Liver (tissue), 9 donors: ENCODE results near the gene SKAP1. TPM values are rescaled to one million over a fixed set of nuclear protein-coding genes. Genes with fewer than 3 reads are reported as not detected.
A peak's percentile ranks its signal among the peaks of the same experiment; 100 is the strongest.

Experiments used
- DNase-seq: peaks from one replicate; pipeline ENCODE4 v3.0.0-alpha.2; 2017; ENCODE audit warnings: low spot score
- H3K27ac ChIP-seq, 2 donors: one replicate each; pipeline ENCODE4 v1.7.0; 2013; ENCODE audit warnings: inconsistent platforms in 2 of 2, low read length in 2 of 2, control low read depth in 1 of 2, low read depth in 1 of 2, mild to moderate bottlenecking in 1 of 2
- H3K27me3 ChIP-seq, 4 donors: one replicate each; pipeline versions ENCODE4 v1.6.1 to v1.7.0; 2013; ENCODE audit warnings: low read length in 3 of 4, inconsistent platforms in 1 of 4, mild to moderate bottlenecking in 1 of 4, moderate library complexity in 1 of 4; ENCODE audit not compliant: control insufficient read depth in 4 of 4, insufficient read depth in 4 of 4
- H3K36me3 ChIP-seq, 4 donors: one replicate each; pipeline versions ENCODE4 v1.6.1 to v1.7.0; 2013; ENCODE audit warnings: low read length in 3 of 4, mild to moderate bottlenecking in 3 of 4, low read depth in 1 of 4, moderate library complexity in 1 of 4; ENCODE audit not compliant: control insufficient read depth in 4 of 4, insufficient read depth in 3 of 4
- H3K4me1 ChIP-seq, 4 donors: one replicate each; pipeline versions ENCODE4 v1.6.1 to v1.7.0; 2013; ENCODE audit warnings: low read length in 3 of 4, mild to moderate bottlenecking in 3 of 4, moderate library complexity in 1 of 4; ENCODE audit not compliant: control insufficient read depth in 4 of 4, insufficient read depth in 4 of 4
- H3K4me3 ChIP-seq, 3 donors: one replicate each; pipeline versions ENCODE4 v1.6.1 to v1.7.0; 2013; ENCODE audit warnings: low read length in 3 of 3, control low read depth in 1 of 3, low read depth in 1 of 3, mild to moderate bottlenecking in 1 of 3
- H3K9ac ChIP-seq, 2 donors: one replicate each; pipeline ENCODE4 v1.7.0; 2013; ENCODE audit warnings: low read length in 2 of 2, mild to moderate bottlenecking in 2 of 2, moderate library complexity in 2 of 2, control low read depth in 1 of 2, low read depth in 1 of 2
- H3K9me3 ChIP-seq, 4 donors: one replicate each; pipeline versions ENCODE4 v1.6.1 to v1.7.0; 2013; ENCODE audit warnings: low read length in 3 of 4; ENCODE audit not compliant: control insufficient read depth in 4 of 4
- CTCF ChIP-seq: fragments of 150-350 bp; IDR thresholded peaks from 2 replicates; pipeline ENCODE4 v1.5.1; 2017; ENCODE audit warnings: improper control_type of control experiment, low read depth, low read length; ENCODE audit not compliant: missing input control
- FOXA1 ChIP-seq: IDR thresholded peaks from 2 replicates; pipeline ENCODE4 v1.6.1; 2016; ENCODE audit warnings: antibody characterized with exemption
- FOXA2 ChIP-seq: IDR thresholded peaks from 2 replicates; pipeline ENCODE4 v1.6.1; 2016; ENCODE audit warnings: antibody characterized with exemption
- HNF4A ChIP-seq, 2 donors: conservative IDR thresholded peaks; 2 replicates each; pipeline ENCODE4 v1.6.1; 2016; ENCODE audit warnings: antibody characterized with exemption in 2 of 2, mild to moderate bottlenecking in 2 of 2
- MAX ChIP-seq: IDR thresholded peaks from 2 replicates; pipeline ENCODE4 v1.6.1; 2016; ENCODE audit warnings: antibody characterized with exemption
- RAD21 ChIP-seq, 2 donors: IDR thresholded peaks; 2 replicates each; pipeline ENCODE4 v1.6.1; 2016; ENCODE audit warnings: antibody characterized with exemption in 2 of 2, mild to moderate bottlenecking in 2 of 2
- RXRA ChIP-seq, 2 donors: IDR thresholded peaks; 2 replicates each; pipeline ENCODE4 v1.6.1; 2017 to 2018; ENCODE audit warnings: antibody characterized with exemption in 2 of 2, mild to moderate bottlenecking in 1 of 2
- SP1 ChIP-seq: IDR thresholded peaks from 2 replicates; pipeline ENCODE4 v1.6.1; 2018; ENCODE audit warnings: antibody characterized with exemption, mild to moderate bottlenecking
- YY1 ChIP-seq: IDR thresholded peaks from 2 replicates; pipeline ENCODE4 v1.6.1; 2016; ENCODE audit warnings: antibody characterized with exemption, mild to moderate bottlenecking
- ZBTB33 ChIP-seq: IDR thresholded peaks from 2 replicates; pipeline ENCODE4 v1.6.1; 2016; ENCODE audit warnings: antibody characterized with exemption
- WGBS: extraction: QIAGEN DNeasy Blood & Tissue Kit; methylation state at CpG from one replicate; pipeline ENCODE4 v1.1.7; 2013; 5-methylcytosine and 5-hydroxymethylcytosine counted together
- polyA plus RNA-seq, 2 donors: library from polyadenylated mRNA; stranded (reverse) in 1 of 2; unstranded in 1 of 2; fragments of 200-250 nt in 1 of 2; fragments of >200 nt in 1 of 2; fragmentation: Nextera tagmentation in 1 of 2; extraction: Ambion mirVana in 1 of 2; gene quantifications; one replicate each; pipeline versions ENCODE4 v1.2.1 to v1.2.3, GENCODE V29; 2013 to 2015
- total RNA-seq, 2 donors: library from RNA; depleted of rRNA; stranded (reverse); fragments of >200 nt; gene quantifications; one replicate each; pipeline ENCODE4 v1.2.3, GENCODE V29; 2014
- donor health status: healthy.
- donor health status: healthy.
- donor health status: healthy.
- donor health status: healthy.
- donor health status: healthy.

The SKAP1 gene
- total and polyA plus RNA-seq, 4 donors: 2.5 to 20.8 (median 11.3) TPM

- no peak for TF ChIP-seq MAX
Measured at GRCh38 chr17:48460052-48460451, 30.0 kb upstream of the SKAP1 start (continued).

- Histone ChIP-seq H3K27ac (no peak overlapping the region), H3K36me3 (no peaks in the 10 kb centered on the region), H3K9me3 (no peaks in the 10 kb centered on the region), H3K9ac (no peak overlapping the region), H3K27me3 (peaks cover 0 to 7% (median 0%) of the 10 kb centered on the region in 4 donors), H3K4me3 (no peak overlapping the region), H3K4me1 (peaks cover 0 to 9% (median 6%) of the 10 kb centered on the region in 4 donors)
- TF ChIP-seq RAD21 (IDR thresholded peaks at IDR 0.05): no peak
- TF ChIP-seq YY1: no peak
- TF ChIP-seq RXRA (IDR thresholded peaks at IDR 0.05): no peak
- TF ChIP-seq HNF4A (conservative IDR thresholded peaks at IDR 0.05): no peak
- no peak for TF ChIP-seq ZBTB33
- DNase-seq: no peak
- 69% methylated on average over 4 of the region's 4 CpGs for WGBS
Measured at GRCh38 chr17:48459070-48459844, 29.2 kb upstream of the SKAP1 start.

GRCh38 chr17:48457080-48457836 is 27.2 kb upstream of the SKAP1 start:
- peak; percentile 73 for DNase-seq
- Histone ChIP-seq H3K36me3 (no peaks in the 10 kb centered on the region), H3K27ac (no peak overlapping the region), H3K9ac (no peak overlapping the region), H3K4me3 (no peak overlapping the region), H3K4me1 (peaks cover 0 to 9% (median 6%) of the 10 kb centered on the region in 4 donors), H3K9me3 (no peaks in the 10 kb centered on the region), H3K27me3 (peaks cover 0 to 7% (median 0%) of the 10 kb centered on the region in 4 donors)
- 14% methylated on average over 22 of the region's 22 CpGs for WGBS
- peak; percentile 72 to 81 for TF ChIP-seq RAD21 (IDR thresholded peaks at IDR 0.05)
- TF ChIP-seq FOXA2: no peak
- TF ChIP-seq FOXA1: no peak
- no peak for TF ChIP-seq SP1
- peak; percentile 80 for TF ChIP-seq CTCF
